GM12872 (cell line): ENCODE results near the gene STX10.

Source experiments
- TF ChIP-seq, protein P1 (sequence below): IDR thresholded peaks from 3 replicates; pipeline ENCODE4 v1.5.1; 2011; ENCODE audit warnings: low read depth, mild to moderate bottlenecking, low read length, moderate library complexity; ENCODE audit not compliant: insufficient read depth

Gene STX10, protein sequence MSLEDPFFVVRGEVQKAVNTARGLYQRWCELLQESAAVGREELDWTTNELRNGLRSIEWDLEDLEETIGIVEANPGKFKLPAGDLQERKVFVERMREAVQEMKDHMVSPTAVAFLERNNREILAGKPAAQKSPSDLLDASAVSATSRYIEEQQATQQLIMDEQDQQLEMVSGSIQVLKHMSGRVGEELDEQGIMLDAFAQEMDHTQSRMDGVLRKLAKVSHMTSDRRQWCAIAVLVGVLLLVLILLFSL

DNA sequence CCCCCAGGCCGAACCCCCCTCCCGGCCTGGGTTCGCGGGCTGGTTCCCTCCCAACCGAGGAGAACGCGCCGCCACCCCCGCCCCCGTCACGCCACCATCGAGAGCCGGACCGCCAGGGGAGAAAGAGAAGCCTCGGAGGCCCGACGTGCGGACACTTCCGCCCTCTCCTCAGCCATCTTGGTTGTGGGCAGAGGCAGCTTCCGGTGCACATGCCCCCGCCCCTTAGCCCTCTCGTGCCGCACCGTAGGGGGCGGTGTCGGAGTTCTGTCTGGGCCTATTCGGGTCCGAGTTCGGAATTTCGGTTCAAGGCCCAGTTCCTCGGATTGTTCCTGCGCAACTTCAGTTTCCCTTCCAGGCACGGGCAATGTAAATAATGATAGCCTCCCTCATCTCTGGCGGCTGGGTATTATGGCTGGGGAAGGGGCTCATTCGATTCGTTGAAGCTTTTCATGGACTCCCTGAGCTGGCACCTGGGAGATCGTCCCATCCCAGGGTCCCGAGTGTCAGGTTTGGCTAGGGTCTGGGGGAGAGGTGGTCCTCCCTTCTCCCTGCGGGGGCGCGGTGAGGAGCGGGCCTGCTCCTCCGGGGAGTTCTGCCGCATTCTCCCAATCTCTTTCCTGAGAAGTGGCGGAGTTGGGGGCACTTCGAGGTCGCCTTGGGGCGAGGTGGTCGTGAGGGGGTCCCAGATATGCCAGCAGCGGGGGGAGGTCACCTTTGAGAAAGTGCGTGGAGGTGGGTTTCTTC lies at the start of gene STX10, which contains the start of gene IER2:
Gene STX10, minus strand, starts transcription at position 189 of the 744 bp plus-strand sequence. CDS start 202 bp downstream, outside the sequence.
Gene IER2, plus strand, starts transcription at position 225 of the 744 bp plus-strand sequence. CDS start 2,776 bp downstream, outside the sequence.
- TF ChIP-seq, protein P1, sequence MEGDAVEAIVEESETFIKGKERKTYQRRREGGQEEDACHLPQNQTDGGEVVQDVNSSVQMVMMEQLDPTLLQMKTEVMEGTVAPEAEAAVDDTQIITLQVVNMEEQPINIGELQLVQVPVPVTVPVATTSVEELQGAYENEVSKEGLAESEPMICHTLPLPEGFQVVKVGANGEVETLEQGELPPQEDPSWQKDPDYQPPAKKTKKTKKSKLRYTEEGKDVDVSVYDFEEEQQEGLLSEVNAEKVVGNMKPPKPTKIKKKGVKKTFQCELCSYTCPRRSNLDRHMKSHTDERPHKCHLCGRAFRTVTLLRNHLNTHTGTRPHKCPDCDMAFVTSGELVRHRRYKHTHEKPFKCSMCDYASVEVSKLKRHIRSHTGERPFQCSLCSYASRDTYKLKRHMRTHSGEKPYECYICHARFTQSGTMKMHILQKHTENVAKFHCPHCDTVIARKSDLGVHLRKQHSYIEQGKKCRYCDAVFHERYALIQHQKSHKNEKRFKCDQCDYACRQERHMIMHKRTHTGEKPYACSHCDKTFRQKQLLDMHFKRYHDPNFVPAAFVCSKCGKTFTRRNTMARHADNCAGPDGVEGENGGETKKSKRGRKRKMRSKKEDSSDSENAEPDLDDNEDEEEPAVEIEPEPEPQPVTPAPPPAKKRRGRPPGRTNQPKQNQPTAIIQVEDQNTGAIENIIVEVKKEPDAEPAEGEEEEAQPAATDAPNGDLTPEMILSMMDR: peak; percentile 53

DNA sequence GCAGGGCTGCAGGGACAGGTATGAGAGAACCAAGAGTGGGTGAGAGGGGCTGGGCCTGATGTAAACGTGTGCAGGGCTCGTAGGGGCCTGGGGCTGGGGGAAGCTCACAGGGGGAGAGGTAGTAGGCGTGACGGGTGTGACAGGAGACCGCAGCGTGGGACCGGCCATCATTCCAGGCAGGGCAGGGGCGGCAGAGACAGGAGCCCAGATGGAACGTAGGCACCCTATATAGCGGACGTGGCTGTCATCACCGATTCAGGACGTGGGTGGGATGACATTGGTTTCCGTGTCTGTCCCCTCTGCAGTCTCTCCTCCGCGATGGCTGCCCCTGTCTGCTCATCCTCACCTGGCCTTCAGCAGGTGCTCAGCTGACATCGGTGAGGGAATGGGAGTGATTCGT lies 48.5 kb upstream of the STX10 start:
- TF ChIP-seq, protein P1: no peak

DNA sequence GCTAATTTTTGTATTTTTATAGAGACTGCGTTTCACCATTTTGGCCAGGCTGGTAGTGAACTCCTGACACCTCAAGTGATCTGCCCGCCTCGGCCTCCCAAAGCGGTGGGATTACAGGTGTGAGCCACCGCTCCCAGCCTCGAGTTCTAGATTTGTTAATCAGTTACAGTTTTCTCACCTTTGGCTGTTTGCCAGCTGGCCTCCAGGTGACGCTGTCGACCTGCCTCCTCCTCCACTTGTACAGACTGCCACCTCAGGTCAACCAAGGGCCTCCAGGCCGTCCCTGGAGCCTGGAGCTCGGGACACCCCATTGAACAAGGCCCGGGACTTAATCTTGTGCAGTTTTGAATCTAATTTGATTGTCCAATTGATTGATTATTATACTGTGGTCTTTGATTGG lies 45.5 kb upstream of the STX10 start:
- TF ChIP-seq, protein P1: peak; percentile 75

DNA sequence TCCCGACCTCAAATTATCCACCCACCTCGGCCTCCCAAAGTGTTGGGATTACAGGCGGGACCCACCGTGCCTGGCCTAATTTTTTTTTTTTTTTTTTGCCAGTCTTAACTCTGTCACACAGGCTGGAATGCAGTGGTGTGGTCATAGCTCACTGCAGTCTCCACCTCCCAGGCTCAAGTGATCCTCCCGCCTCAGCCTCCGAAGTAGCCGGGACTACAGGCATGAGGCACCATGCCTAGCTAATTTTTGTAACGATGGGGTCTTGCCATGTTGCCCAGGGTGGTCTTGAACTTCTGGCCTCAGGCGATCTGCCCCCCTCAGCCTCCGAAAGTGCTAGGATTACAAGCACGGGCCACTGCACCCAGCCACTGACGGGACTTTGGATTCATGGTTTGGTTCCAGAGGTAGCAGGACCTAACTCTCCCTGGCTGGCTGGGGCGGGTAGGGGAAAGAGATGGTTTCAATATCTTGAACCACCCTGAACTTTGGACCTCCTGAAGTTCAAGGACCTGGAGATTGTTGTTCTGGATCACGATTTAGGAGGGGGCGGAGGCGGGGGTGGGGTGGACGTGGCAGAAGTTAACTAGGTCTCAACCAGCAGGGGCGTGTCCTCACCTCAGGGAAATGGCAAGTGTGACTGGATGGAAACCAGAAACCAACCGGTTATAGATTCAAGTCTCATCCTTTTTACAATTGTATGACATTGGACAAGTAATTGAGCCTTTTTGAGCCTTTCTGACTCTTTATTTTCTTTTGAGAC lies 40.8 kb upstream of the STX10 start:
- TF ChIP-seq, protein P1: no peak

DNA sequence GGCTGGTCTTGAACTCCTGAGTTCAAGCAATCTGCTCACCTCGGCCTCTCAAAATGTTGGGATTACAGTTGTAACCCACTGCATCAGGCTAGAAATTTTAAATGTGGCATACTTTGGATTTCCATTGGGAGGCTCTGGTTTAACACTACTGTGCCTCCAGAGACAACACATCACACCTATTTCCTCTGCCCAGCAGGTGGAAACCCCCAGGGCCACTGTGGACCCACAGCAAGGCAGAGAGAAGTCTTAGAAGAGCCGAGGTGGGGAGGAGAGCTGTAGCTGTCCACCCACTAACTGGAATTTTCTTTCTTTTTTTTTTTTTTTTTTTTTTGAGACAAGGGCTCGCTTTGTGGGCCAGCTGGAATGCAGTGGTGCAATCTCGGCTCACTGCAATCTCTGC lies 39.4 kb upstream of the STX10 start:
- TF ChIP-seq, protein P1: no peak

DNA sequence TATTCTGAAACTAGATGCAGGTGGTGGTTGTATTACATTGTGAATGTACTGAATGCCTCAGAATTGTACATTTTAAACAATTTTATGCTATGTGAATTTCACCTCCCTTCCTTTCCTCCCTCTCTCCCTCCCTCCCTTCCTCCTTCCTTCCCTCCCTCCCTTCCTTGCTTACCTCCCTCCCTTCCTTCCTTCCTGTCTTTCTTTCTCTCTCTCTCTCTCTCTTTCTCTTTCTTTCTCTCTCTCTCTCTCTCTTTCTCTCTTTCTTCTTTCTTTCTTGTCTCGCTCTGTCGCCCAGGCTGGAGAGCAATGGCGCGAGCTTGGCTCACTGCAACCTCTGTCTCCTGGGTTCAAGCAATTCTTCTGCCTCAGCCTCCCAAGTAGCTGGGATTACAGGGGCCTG lies 37.2 kb upstream of the STX10 start:
- TF ChIP-seq, protein P1: no peak

DNA sequence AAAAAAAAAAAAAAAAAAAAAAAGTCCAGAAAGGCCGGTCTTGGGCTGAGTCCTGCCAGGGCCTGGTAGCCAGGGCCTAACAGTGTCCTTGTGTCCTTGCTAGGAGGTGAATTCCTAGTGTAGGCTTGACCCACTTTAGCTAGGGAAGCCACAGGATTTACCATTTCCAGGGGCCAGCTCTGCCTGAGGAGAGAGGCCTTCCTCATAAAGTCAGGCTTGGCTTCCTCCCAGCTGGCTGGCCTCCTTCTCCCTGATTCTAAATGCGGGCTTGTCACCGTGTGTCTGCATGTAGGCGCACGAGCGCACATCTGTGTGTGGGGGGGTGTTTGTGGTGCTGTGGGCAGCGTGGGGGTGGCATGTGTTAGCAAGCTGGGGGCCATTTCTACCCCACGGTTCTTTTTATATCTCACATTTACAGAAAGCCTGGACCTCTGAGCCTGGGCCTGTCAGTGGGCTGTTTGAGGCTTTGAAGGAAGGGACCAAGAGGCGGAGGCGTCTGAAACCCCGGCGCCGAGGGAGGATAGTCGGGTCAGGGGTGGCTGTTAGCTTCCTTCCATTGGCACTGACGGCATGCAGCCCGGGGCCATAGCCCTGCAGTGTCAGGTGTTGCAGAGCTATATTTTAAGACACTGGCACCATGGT lies 31.7 kb upstream of the STX10 start:
- TF ChIP-seq, protein P1: no peak
